ENCODE data around the gene SLC66A1. TPM values are rescaled to one million over a fixed set of nuclear protein-coding genes. Genes with fewer than 3 reads are reported as not detected.

SLC66A1 gene
- total RNA-seq, 4 donors from 2014 or later: 6.8 to 14.3 (median 10.3) TPM

DNA sequence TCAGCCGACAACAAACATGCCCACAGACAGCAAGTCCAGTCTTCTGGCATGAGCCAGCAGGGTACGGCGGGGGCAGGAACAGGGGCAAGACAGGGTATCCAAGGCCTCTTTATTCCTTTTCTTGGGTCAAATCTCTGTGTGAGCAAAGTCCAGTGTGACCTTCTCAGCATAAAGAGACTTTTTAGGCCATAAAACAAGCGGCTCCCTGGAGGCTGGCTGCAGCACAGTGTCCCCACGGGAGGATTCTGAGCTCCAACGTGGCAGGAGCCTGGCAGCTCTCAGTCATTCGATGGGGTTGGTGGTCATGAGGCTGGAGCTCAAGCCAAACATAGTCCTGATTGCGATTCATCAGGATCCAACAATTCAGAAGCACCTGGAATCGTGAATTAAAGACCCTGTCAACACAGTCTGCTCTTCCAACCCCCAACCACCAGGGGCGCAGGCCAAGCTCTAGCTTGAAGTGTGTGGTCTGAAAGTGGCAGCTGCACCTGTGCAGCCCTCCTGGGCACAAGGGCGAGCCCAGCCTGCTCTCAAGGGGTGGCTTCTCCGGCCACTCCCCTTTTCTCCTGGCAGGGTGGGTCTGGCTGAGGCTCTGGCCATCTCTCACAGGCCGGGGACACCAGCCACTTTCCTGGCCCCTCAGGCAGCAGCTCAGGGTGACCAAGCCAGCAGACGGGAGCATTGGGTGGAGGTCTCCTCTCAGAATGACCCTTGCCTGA lies 62.1 kb downstream of the SLC66A1 start:
- Histone ChIP-seq H3K36me3 (peaks cover 8 to 90% (median 10%) of the 10 kb centered on the region in 3 donors), H3K27ac (peak overlapping the region; percentile 28 to 83 (median 75)), H3K27me3 (no peaks in the 10 kb centered on the region), H3K9me3 (no peaks in the 10 kb centered on the region), H3K4me3 (no peak overlapping the region), H3K4me1 (peaks cover 10 to 68% (median 31%) of the 10 kb centered on the region in 3 donors)
- no peak for DNase-seq
- 76 to 96% methylated on average over 4 to 11 of the region's 14 CpGs for WGBS, 2 donors
- intact Hi-C loops (cut with DNase I): no loop called here
- TF ChIP-seq, protein P1, sequence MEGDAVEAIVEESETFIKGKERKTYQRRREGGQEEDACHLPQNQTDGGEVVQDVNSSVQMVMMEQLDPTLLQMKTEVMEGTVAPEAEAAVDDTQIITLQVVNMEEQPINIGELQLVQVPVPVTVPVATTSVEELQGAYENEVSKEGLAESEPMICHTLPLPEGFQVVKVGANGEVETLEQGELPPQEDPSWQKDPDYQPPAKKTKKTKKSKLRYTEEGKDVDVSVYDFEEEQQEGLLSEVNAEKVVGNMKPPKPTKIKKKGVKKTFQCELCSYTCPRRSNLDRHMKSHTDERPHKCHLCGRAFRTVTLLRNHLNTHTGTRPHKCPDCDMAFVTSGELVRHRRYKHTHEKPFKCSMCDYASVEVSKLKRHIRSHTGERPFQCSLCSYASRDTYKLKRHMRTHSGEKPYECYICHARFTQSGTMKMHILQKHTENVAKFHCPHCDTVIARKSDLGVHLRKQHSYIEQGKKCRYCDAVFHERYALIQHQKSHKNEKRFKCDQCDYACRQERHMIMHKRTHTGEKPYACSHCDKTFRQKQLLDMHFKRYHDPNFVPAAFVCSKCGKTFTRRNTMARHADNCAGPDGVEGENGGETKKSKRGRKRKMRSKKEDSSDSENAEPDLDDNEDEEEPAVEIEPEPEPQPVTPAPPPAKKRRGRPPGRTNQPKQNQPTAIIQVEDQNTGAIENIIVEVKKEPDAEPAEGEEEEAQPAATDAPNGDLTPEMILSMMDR (IDR thresholded peaks at IDR 0.05): peak in 1 of 6 experiments; percentile 32
- no peak for TF ChIP-seq POLR2A (IDR thresholded peaks at IDR 0.05)

- H3K4me3 ChIP-seq: no peak overlapping the region
- no peaks in the 10 kb centered on the region for H3K9me3 ChIP-seq
- WGBS, 2 donors: 85 to 89% methylated on average over 8 of the region's 8 CpGs
- intact Hi-C loops (cut with DNase I): no loop called here
- peaks cover 8 to 97% (median 15%) of the 10 kb centered on the region in 3 donors for H3K36me3 ChIP-seq
- H3K27ac ChIP-seq: peak overlapping the region in 3 of 4 donors; percentile 51 to 83 (median 75)
- DNase-seq: no peak
- no peaks in the 10 kb centered on the region for H3K27me3 ChIP-seq
- peaks cover 3 to 61% (median 24%) of the 10 kb centered on the region in 3 donors for H3K4me1 ChIP-seq
- TF ChIP-seq, protein P1 (IDR thresholded peaks at IDR 0.05): no peak
- TF ChIP-seq POLR2A (IDR thresholded peaks at IDR 0.05): no peak
These were observed 62.8 kb downstream of the SLC66A1 start for GRCh38 chr1:19374926-19375325.

DNA sequence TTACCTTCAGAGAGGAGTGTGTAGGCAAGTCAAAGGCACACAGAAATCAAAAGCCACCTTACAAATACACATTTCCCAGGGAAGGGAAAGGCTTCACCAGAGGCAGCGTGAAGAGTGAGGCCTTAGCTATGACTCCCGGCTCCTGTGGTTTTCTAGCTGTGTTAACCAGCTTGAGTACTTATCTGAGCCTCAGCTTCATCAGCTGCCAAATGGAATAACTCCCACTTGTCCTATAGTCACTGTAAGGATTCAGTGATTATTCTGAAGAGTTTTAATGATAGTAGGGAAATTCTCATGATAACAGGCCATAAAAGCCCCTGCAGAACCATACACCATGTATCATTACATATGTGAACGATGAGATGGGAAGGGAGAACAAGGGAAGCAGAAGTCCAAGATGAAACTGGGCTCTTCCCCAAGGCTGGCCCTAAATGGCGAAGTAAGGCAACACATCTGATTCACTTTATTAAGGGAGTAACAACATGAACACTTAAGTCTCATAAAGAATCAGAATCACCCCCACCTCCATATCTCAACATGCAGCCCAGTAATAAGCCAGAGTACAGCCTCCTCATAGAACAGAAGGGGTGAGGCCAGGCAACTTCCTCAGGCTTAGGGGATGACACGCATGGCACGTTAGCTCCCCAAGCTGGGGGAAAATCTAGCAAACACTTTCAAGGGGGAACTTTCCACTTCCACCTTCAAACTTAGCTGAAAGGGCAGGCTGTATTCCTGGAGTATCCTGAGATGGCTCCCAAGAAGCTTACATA lies 63.7 kb downstream of the SLC66A1 start:
- Histone ChIP-seq H3K27me3 (no peaks in the 10 kb centered on the region), H3K4me3 (no peak overlapping the region), H3K9me3 (no peaks in the 10 kb centered on the region), H3K27ac (peak overlapping the region in 2 of 4 donors; percentile 51 to 63), H3K36me3 (peaks cover 8 to 100% (median 16%) of the 10 kb centered on the region in 3 donors), H3K4me1 (peaks cover 0 to 52% (median 21%) of the 10 kb centered on the region in 3 donors)
- 76 to 84% methylated on average over 5 to 6 of the region's 6 CpGs for WGBS, 2 donors
- TF ChIP-seq, protein P1 (IDR thresholded peaks at IDR 0.05): no peak
- TF ChIP-seq POLR2A (IDR thresholded peaks at IDR 0.05): no peak
- DNase-seq: no peak
- intact Hi-C loops (cut with DNase I): no loop called here

- no peak overlapping the region for H3K4me3 ChIP-seq
- H3K4me1 ChIP-seq: peaks cover 0 to 45% (median 21%) of the 10 kb centered on the region in 3 donors
- no peaks in the 10 kb centered on the region for H3K27me3 ChIP-seq
- no peak overlapping the region for H3K27ac ChIP-seq
- WGBS, 2 donors: 98 to 100% methylated on average over 3 to 7 of the region's 7 CpGs
- no peaks in the 10 kb centered on the region for H3K9me3 ChIP-seq
- peaks cover 3 to 100% (median 17%) of the 10 kb centered on the region in 3 donors for H3K36me3 ChIP-seq
- intact Hi-C loops (cut with DNase I): no loop called here
- DNase-seq: no peak
- TF ChIP-seq POLR2A (IDR thresholded peaks at IDR 0.05): no peak
- TF ChIP-seq, protein P1 (IDR thresholded peaks at IDR 0.05): no peak
These were observed 64.6 kb downstream of the SLC66A1 start for GRCh38 chr1:19376428-19377372.
